SU-DHL-6 (cell line): ENCODE results near the gene NDUFAF7.

Experiments
- H2AFZ ChIP-seq: fragments of 200-600 bp; sonication (generic); 2 replicates; pipeline ENCODE4 v1.6.1; 2014; ENCODE audit warnings: low read depth, mild to moderate bottlenecking, moderate library complexity, mixed read lengths, antibody characterized with exemption, low read length; ENCODE audit not compliant: severe bottlenecking
- H3F3A ChIP-seq: fragments of 200-600 bp; shearing (Covaris generic); 2 replicates; pipeline ENCODE4 v1.6.0; 2016; ENCODE audit warnings: antibody characterized with exemption, mild to moderate bottlenecking; ENCODE audit not compliant: insufficient read depth
- H3K27ac ChIP-seq: fragments of 200-600 bp; sonication (generic); 2 replicates; pipeline ENCODE4 v1.5.1; 2016; ENCODE audit warnings: low read depth, mild to moderate bottlenecking, low read length, moderate library complexity, mixed read lengths
- H3K27me3 ChIP-seq: fragments of 200-600 bp; sonication (generic), shearing (Covaris generic); 2 replicates; pipeline ENCODE4 v1.6.0; 2014; ENCODE audit warnings: mild to moderate bottlenecking, low read length
- H3K36me3 ChIP-seq: fragments of 200-600 bp; sonication (generic); 2 replicates; pipeline ENCODE4 v1.6.1; 2014; ENCODE audit warnings: mild to moderate bottlenecking, low read length, mixed read lengths
- H3K4me2 ChIP-seq: fragments of 300-600, 200-600 bp; shearing (Covaris generic), sonication (generic); 2 replicates; pipeline ENCODE4 v1.6.0; 2014; ENCODE audit warnings: low read length, low read depth, mild to moderate bottlenecking; ENCODE audit not compliant: poor library complexity, severe bottlenecking
- H3K4me3 ChIP-seq: fragments of 200-600 bp; sonication (generic); 2 replicates; pipeline ENCODE4 v1.5.1; 2014; ENCODE audit warnings: antibody characterized with exemption, low read length, mild to moderate bottlenecking, mixed read lengths; ENCODE audit not compliant: insufficient read depth, poor library complexity, severe bottlenecking
- H3K79me2 ChIP-seq: fragments of 200-600 bp; sonication (generic); 2 replicates; pipeline ENCODE4 v1.6.1; 2014; ENCODE audit warnings: mild to moderate bottlenecking, low read length, moderate library complexity; ENCODE audit not compliant: insufficient read depth
- H3K9ac ChIP-seq: fragments of 200-600 bp; sonication (generic); 2 replicates; pipeline ENCODE4 v1.7.0; 2014; ENCODE audit warnings: mild to moderate bottlenecking, low read length
- H3K9me2 ChIP-seq: fragments of 200-600 bp; sonication (generic); replicated peaks from 2 replicates; pipeline ENCODE4 v1.6.1; 2014; ENCODE audit warnings: low read length; ENCODE audit not compliant: insufficient read depth
- H3K9me3 ChIP-seq: fragments of 200-600 bp; sonication (generic); 2 replicates; pipeline ENCODE4 v1.6.1; 2014; ENCODE audit warnings: low read length, mixed read lengths; ENCODE audit not compliant: insufficient read depth
- H4K20me1 ChIP-seq: fragments of 200-600 bp; sonication (generic); 2 replicates; pipeline ENCODE4 v1.6.1; 2014; ENCODE audit warnings: low read depth, mild to moderate bottlenecking, antibody characterized with exemption, low read length, moderate library complexity, mixed read lengths
- EZH2phosphoT487 ChIP-seq: fragments of 200-600 bp; sonication (generic), shearing (Covaris generic); conservative IDR thresholded peaks from 2 replicates; pipeline ENCODE4 v1.6.1; 2018; ENCODE audit warnings: mild to moderate bottlenecking, antibody characterized with exemption, low read length, moderate library complexity, mixed read lengths
- TF ChIP-seq, protein P1 (sequence below): fragments of 200-600 bp; sonication (generic); IDR thresholded peaks from one replicate; pipeline ENCODE4 v1.5.1; 2017; ENCODE audit warnings: antibody characterized with exemption, mild to moderate bottlenecking, low read length, moderate library complexity; ENCODE audit not compliant: insufficient read depth, poor library complexity, severe bottlenecking

NDUFAF7 gene

DNA sequence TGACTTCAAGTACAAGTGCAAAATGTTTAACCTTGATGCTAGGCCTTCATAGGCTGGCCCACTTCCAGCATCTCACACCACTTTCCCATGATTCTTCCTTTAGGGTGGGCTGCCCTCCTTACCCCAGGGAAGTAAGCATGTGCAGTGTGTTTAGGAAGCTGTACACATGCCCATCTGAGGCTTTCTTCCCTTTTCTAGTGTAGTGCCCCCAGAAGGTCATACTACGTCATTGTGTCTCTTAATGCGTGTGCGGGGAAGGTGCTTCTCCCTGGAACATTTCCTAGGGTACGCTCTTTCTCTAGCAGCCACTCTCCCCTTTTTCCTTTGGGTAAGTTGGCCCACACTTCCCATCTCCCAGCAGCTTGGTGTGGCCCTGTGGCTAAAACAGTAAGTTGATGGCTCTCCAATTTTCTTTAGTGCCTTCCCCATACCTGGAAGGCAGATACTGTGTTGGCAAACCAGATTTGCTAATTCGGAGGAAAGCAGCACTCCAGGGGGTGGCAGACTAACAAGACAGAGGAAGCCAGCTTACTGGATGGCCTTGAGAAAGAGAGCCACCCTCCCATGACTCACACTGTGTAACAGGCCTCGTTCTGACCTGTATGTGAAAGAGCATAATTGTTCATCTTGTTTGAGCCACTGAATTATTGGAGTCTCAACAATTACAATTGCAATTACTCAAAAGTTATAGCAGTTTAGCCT is 41.9 kb upstream of the NDUFAF7 start:
- Histone ChIP-seq H2AFZ (no peak overlapping the region), H3K9ac (no peak overlapping the region), H3K4me2 (no peak overlapping the region), H3K4me3 (no peak overlapping the region), H3K27ac (no peak overlapping the region), H3K9me3 (no peaks in the 10 kb centered on the region), H3K27me3 (no peaks in the 10 kb centered on the region), H3K36me3 (no peaks in the 10 kb centered on the region), H3F3A (no peaks in the 10 kb centered on the region), H3K79me2 (no peaks in the 10 kb centered on the region), H3K9me2 (no peaks in the 10 kb centered on the region), H4K20me1 (no peaks in the 10 kb centered on the region)
- no peak for TF ChIP-seq EZH2phosphoT487
- TF ChIP-seq, protein P1, sequence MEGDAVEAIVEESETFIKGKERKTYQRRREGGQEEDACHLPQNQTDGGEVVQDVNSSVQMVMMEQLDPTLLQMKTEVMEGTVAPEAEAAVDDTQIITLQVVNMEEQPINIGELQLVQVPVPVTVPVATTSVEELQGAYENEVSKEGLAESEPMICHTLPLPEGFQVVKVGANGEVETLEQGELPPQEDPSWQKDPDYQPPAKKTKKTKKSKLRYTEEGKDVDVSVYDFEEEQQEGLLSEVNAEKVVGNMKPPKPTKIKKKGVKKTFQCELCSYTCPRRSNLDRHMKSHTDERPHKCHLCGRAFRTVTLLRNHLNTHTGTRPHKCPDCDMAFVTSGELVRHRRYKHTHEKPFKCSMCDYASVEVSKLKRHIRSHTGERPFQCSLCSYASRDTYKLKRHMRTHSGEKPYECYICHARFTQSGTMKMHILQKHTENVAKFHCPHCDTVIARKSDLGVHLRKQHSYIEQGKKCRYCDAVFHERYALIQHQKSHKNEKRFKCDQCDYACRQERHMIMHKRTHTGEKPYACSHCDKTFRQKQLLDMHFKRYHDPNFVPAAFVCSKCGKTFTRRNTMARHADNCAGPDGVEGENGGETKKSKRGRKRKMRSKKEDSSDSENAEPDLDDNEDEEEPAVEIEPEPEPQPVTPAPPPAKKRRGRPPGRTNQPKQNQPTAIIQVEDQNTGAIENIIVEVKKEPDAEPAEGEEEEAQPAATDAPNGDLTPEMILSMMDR: no peak

DNA sequence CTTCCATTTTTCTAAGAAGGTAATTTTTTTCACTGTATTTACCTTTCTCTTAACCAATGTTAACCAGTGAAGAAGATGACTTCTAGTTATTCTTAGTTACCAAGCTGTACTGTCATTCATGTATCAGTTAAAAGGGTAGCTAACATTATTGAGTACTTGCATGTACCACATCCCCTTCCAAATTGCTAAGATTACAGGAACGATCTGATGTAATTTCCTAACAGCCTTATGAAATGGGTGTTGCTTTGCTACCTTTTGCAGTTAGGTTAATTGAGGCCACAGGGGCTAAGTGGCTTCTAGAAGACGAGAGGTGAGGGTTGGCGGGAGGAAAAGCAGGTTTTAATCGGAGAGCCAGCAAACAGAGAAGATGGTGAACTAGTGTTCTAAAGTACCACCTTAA is 41.2 kb upstream of the NDUFAF7 start:
- Histone ChIP-seq H3K79me2 (no peaks in the 10 kb centered on the region), H3K27me3 (no peaks in the 10 kb centered on the region), H3F3A (no peaks in the 10 kb centered on the region), H2AFZ (no peak overlapping the region), H3K9me3 (no peaks in the 10 kb centered on the region), H3K9ac (no peak overlapping the region), H4K20me1 (no peaks in the 10 kb centered on the region), H3K36me3 (no peaks in the 10 kb centered on the region), H3K4me2 (no peak overlapping the region), H3K4me3 (no peak overlapping the region), H3K9me2 (no peaks in the 10 kb centered on the region), H3K27ac (no peak overlapping the region)
- TF ChIP-seq, protein P1: no peak
- no peak for TF ChIP-seq EZH2phosphoT487

DNA sequence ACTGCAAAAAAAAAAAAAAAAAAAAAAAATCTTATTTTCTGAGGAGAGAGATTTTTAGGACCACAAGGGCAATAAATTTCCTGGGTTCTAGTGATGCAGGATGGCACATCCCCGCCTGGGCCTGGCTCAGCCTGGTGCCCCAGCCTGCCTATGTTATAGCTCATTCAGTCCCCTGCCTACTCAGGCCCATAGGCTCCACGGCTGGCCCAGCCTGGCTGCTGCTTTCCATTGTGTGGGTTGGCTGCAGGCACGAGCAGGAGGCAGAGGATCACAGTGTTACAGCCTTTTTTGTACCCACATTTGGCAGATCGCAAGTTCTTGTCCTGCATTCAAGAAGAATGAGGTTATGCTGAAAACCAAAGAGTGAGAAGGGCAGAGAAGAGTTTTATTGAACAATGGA is 40.2 kb upstream of the NDUFAF7 start:
- no peaks in the 10 kb centered on the region for H3K9me2 ChIP-seq
- no peaks in the 10 kb centered on the region for H3K79me2 ChIP-seq
- H3K4me3 ChIP-seq: no peak overlapping the region
- no peaks in the 10 kb centered on the region for H3K36me3 ChIP-seq
- H3K9me3 ChIP-seq: no peaks in the 10 kb centered on the region
- no peaks in the 10 kb centered on the region for H3K27me3 ChIP-seq
- no peak overlapping the region for H3K4me2 ChIP-seq
- no peak overlapping the region for H2AFZ ChIP-seq
- H3K27ac ChIP-seq: no peak overlapping the region
- no peaks in the 10 kb centered on the region for H3F3A ChIP-seq
- no peaks in the 10 kb centered on the region for H4K20me1 ChIP-seq
- H3K9ac ChIP-seq: no peak overlapping the region
- TF ChIP-seq, protein P1: no peak
- TF ChIP-seq EZH2phosphoT487: no peak
